Measurements from ENCODE around the gene RPL32.
A peak's percentile ranks its signal among the peaks of the same experiment; 100 is the strongest.
"Not testable (repeated sequence)": the region's sequence is repeated elsewhere in the genome, so short reads cannot be mapped to it uniquely, and the experiment has no call there.

RPL32 gene

DNA sequence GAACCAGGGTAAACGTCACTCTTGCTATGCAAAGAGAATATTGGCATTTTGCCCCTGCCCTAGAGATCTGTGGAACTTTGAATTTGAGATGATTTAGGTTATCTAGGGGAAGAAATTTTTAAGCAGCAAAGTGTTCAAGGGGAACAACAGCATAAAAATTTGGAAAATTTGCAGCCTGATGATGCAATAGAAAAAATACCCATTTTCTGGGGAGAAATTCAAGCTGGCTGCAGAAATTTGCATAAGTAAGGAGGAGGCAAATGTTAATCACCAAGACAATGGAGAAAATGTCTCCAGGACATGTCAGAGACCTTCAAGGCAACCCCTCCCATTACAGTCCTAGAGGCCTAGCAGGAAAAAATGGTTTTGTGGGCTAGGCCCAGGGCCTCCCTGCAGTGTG, 4.4 kb upstream of the RPL32 start:
- Histone ChIP-seq H3K27me3 (ENCODE audit: insufficient read depth, low read depth, severe bottlenecking) (no peaks in the 10 kb centered on the region), H3K36me3 (peaks cover 5% of the 10 kb centered on the region), H3K9me3 (ENCODE audit: severe bottlenecking) (no peaks in the 10 kb centered on the region)

GRCh38 chr3:12842469-12842868, 1.1 kb upstream of the RPL32 start:
- no peaks in the 10 kb centered on the region for H3K9me3 ChIP-seq (ENCODE audit: severe bottlenecking)
- H3K27me3 ChIP-seq (ENCODE audit: insufficient read depth, low read depth, severe bottlenecking) = no peaks in the 10 kb centered on the region
- no peak overlapping the region for H3K4me3 ChIP-seq (ENCODE audit: low read depth, low read length)
- no peak overlapping the region for H3K27ac ChIP-seq
- peaks cover 38% of the 10 kb centered on the region for H3K36me3 ChIP-seq
- DNase-seq = no peak
- TF ChIP-seq, protein P1, sequence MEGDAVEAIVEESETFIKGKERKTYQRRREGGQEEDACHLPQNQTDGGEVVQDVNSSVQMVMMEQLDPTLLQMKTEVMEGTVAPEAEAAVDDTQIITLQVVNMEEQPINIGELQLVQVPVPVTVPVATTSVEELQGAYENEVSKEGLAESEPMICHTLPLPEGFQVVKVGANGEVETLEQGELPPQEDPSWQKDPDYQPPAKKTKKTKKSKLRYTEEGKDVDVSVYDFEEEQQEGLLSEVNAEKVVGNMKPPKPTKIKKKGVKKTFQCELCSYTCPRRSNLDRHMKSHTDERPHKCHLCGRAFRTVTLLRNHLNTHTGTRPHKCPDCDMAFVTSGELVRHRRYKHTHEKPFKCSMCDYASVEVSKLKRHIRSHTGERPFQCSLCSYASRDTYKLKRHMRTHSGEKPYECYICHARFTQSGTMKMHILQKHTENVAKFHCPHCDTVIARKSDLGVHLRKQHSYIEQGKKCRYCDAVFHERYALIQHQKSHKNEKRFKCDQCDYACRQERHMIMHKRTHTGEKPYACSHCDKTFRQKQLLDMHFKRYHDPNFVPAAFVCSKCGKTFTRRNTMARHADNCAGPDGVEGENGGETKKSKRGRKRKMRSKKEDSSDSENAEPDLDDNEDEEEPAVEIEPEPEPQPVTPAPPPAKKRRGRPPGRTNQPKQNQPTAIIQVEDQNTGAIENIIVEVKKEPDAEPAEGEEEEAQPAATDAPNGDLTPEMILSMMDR (IDR thresholded peaks at IDR 0.05; ENCODE audit: low read depth, low read length) = no peak

More for the DNA sequence above, 4.4 kb upstream of the RPL32 start:
- TF ChIP-seq, protein P1 (IDR thresholded peaks at IDR 0.05; ENCODE audit: low read depth, low read length) = no peak
- no peak overlapping the region for H3K4me3 ChIP-seq (ENCODE audit: low read depth, low read length)
- DNase-seq = no peak
- H3K27ac ChIP-seq = no peak overlapping the region

DNA sequence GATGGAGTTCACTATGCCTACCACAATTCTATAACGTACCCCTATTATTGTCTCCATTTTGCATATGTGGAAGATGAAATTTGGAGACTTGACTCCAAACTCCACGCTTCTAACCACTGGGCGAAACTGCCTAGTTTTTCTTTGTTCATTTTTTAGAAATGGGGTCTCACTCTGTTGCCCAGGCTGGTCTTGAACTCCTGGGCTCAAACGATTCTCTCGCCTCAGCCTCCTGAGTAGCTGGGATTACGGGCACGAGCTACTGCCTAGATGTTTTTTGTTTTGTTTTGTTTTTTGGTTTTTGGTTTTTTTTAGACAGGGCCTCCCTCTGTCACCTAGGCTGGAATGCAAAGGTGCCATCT, 584 bp upstream of the RPL32 start:
- H3K36me3 ChIP-seq = peaks cover 43% of the 10 kb centered on the region
- TF ChIP-seq, protein P1 (IDR thresholded peaks at IDR 0.05; ENCODE audit: low read depth, low read length) = no peak
- H3K27me3 ChIP-seq (ENCODE audit: insufficient read depth, low read depth, severe bottlenecking) = no peaks in the 10 kb centered on the region
- H3K4me3 ChIP-seq (ENCODE audit: low read depth, low read length) = no peak overlapping the region
- no peak for DNase-seq
- no peaks in the 10 kb centered on the region for H3K9me3 ChIP-seq (ENCODE audit: severe bottlenecking)
- peak overlapping the region; percentile 99 for H3K27ac ChIP-seq

GRCh38 chr3:12840591-12841148, 695 bp downstream of the RPL32 start:
- no peak for DNase-seq
- TF ChIP-seq, protein P1 (IDR thresholded peaks at IDR 0.05; ENCODE audit: low read depth, low read length) = no peak
- no peaks in the 10 kb centered on the region for H3K27me3 ChIP-seq (ENCODE audit: insufficient read depth, low read depth, severe bottlenecking)
- peak overlapping the region; percentile 99 for H3K27ac ChIP-seq
- H3K9me3 ChIP-seq (ENCODE audit: severe bottlenecking) = no peaks in the 10 kb centered on the region
- peak overlapping the region; percentile 97 for H3K4me3 ChIP-seq (ENCODE audit: low read depth, low read length)
- H3K36me3 ChIP-seq = peaks cover 56% of the 10 kb centered on the region

DNA sequence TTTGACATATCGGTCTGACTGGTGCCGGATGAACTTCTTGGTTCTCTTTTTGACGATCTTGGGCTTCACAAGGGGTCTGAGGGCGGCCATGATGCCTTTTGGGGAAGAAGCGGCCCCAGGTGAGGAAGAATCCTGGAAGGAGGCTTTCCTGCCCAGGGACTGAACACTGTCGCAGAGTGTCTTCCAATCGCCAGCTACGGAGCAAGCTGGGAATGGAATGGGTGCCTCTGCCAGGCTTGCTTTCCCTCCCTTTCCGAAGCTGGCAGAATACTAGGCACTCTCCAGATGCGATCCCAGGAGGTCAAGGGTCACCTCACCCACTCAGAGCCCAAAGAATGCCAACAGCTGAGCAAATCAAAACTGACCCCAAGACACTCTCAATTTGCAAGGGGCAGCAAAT, 1.2 kb downstream of the RPL32 start:
- not testable (repeated sequence) for DNase-seq; H3K27me3 ChIP-seq (ENCODE audit: insufficient read depth, low read depth, severe bottlenecking); H3K9me3 ChIP-seq (ENCODE audit: severe bottlenecking)
- Histone ChIP-seq H3K4me3 (ENCODE audit: low read depth, low read length) (peak overlapping the region; percentile 97), H3K27ac (peak overlapping the region; percentile 99; the same call in 1 of the 2 replicates), H3K36me3 (peaks cover 61% of the 10 kb centered on the region)

GRCh38 chr3:12839156-12839946, 2.0 kb downstream of the RPL32 start:
- H3K4me3 ChIP-seq (ENCODE audit: low read depth, low read length) = no peak overlapping the region

More at GRCh38 chr3:12839156-12839946, 2.0 kb downstream of the RPL32 start:
- no peak overlapping the region for H3K27ac ChIP-seq
- TF ChIP-seq, protein P1 (IDR thresholded peaks at IDR 0.05; ENCODE audit: low read depth, low read length) = no peak
- H3K27me3 ChIP-seq (ENCODE audit: insufficient read depth, low read depth, severe bottlenecking) = no peaks in the 10 kb centered on the region
- no peak for DNase-seq
- no peaks in the 10 kb centered on the region for H3K9me3 ChIP-seq (ENCODE audit: severe bottlenecking)
- peaks cover 69% of the 10 kb centered on the region for H3K36me3 ChIP-seq

All from WERI-Rb-1 (cell line).